ENCODE measurements around the gene KRT9. TPM values are rescaled to one million over a fixed set of nuclear protein-coding genes. Genes with fewer than 3 reads are reported as not detected.

The KRT9 gene
- polyA plus RNA-seq, 12 donors, result 0.17 to 0.44 TPM; not detected in 10

Other genes with a start within 250 kb of the KRT9 start
- not detected for gene KRT33A, start 221.2 kb downstream of the KRT9 start, polyA plus RNA-seq (ENCODE audit: insufficient read length in 12 of 12)
- under 1 TPM in 3 of 12 donors, not detected in 9; 0.13 to 0.15 (median 0.14) TPM for gene KRT33B, start 202.2 kb downstream of the KRT9 start, polyA plus RNA-seq (ENCODE audit: insufficient read length in 12 of 12)
- under 1 TPM in 1 of 12 donors, not detected in 11; 0.33 TPM for gene KRT34, start 189.8 kb downstream of the KRT9 start, polyA plus RNA-seq (ENCODE audit: insufficient read length in 12 of 12)
- 1 to 10 TPM in 10 of 12 donors, not detected in 2; 3.5 to 6.3 (median 4.4) TPM for gene KRT31, start 174.5 kb downstream of the KRT9 start, polyA plus RNA-seq (ENCODE audit: insufficient read length in 12 of 12)
- under 1 TPM in 1 of 12 donors, not detected in 11; 0.29 TPM for gene KRT37, start 147.5 kb downstream of the KRT9 start, polyA plus RNA-seq (ENCODE audit: insufficient read length in 12 of 12)
- gene KRT38, start 131.1 kb downstream of the KRT9 start, polyA plus RNA-seq (ENCODE audit: insufficient read length in 12 of 12), result not detected
- gene KRT32, start 104.7 kb downstream of the KRT9 start, polyA plus RNA-seq (ENCODE audit: insufficient read length in 12 of 12), result under 1 TPM in 1 of 12 donors, not detected in 11; 0.55 TPM
- gene KRT35, start 90.9 kb downstream of the KRT9 start, polyA plus RNA-seq (ENCODE audit: insufficient read length in 12 of 12), result under 1 TPM in 1 of 12 donors, not detected in 11; 0.11 TPM
- gene KRT36, start 82.1 kb downstream of the KRT9 start, polyA plus RNA-seq (ENCODE audit: insufficient read length in 12 of 12), result under 1 TPM in 1 of 12 donors, not detected in 11; 0.23 TPM
- 100 to 1,000 TPM in 3 of 12 donors, 1 to 10 TPM in 2, under 1 TPM in 1, not detected in 6; 0.63 to 746 (median 70.1) TPM for gene KRT13, start 66.4 kb downstream of the KRT9 start, polyA plus RNA-seq (ENCODE audit: insufficient read length in 12 of 12)
- gene KRT15, start 53.2 kb downstream of the KRT9 start, polyA plus RNA-seq (ENCODE audit: insufficient read length in 12 of 12), result 100 to 1,000 TPM in 1 of 12 donors, 10 to 100 TPM in 2, 1 to 10 TPM in 2, under 1 TPM in 2, not detected in 5; 0.13 to 365 (median 3.4) TPM
- gene KRT19, start 43.8 kb downstream of the KRT9 start, polyA plus RNA-seq (ENCODE audit: insufficient read length in 12 of 12), result 100 to 1,000 TPM in 1 of 12 donors, 10 to 100 TPM in 3, 1 to 10 TPM in 3, under 1 TPM in 4, not detected in 1; 0.34 to 178 (median 1.4) TPM
- gene KRT14, start 14.8 kb upstream of the KRT9 start, polyA plus RNA-seq (ENCODE audit: insufficient read length in 12 of 12), result 100 to 1,000 TPM in 1 of 12 donors, 10 to 100 TPM in 2, 1 to 10 TPM in 2, under 1 TPM in 3, not detected in 4; 0.18 to 229 (median 2.1) TPM
- 1 to 10 TPM in 2 of 12 donors, under 1 TPM in 1, not detected in 9; 0.90 to 3.9 (median 1.5) TPM for gene KRT16, start 40.7 kb upstream of the KRT9 start, polyA plus RNA-seq (ENCODE audit: insufficient read length in 12 of 12)
- 1,000 to 10,000 TPM in 1 of 12 donors, 100 to 1,000 TPM in 2, 1 to 10 TPM in 2, under 1 TPM in 5, not detected in 2; 0.33 to 1,262 (median 2.2) TPM for gene KRT17, start 52.5 kb upstream of the KRT9 start, polyA plus RNA-seq (ENCODE audit: insufficient read length in 12 of 12)
- 100 to 1,000 TPM in 11 of 12 donors, not detected in 1; 538 to 938 (median 792) TPM for gene EIF1, start 116.8 kb upstream of the KRT9 start, polyA plus RNA-seq (ENCODE audit: insufficient read length in 12 of 12)
- gene GAST, start 140.3 kb upstream of the KRT9 start, polyA plus RNA-seq (ENCODE audit: insufficient read length in 12 of 12), result not detected
- under 1 TPM in 9 of 12 donors, not detected in 3; 0.03 to 0.23 (median 0.07) TPM for gene HAP1, start 162.6 kb upstream of the KRT9 start, polyA plus RNA-seq (ENCODE audit: insufficient read length in 12 of 12)
- gene JUP, start 214.7 kb upstream of the KRT9 start, polyA plus RNA-seq (ENCODE audit: insufficient read length in 12 of 12), result 100 to 1,000 TPM in 1 of 12 donors, 10 to 100 TPM in 10, not detected in 1; 22.8 to 204 (median 36.5) TPM
- gene P3H4, start 239.9 kb upstream of the KRT9 start, polyA plus RNA-seq (ENCODE audit: insufficient read length in 12 of 12), result 10 to 100 TPM in 11 of 12 donors, not detected in 1; 31.4 to 49.8 (median 35.8) TPM
- gene FKBP10, start 240.9 kb upstream of the KRT9 start, polyA plus RNA-seq (ENCODE audit: insufficient read length in 12 of 12), result 100 to 1,000 TPM in 9 of 12 donors, 10 to 100 TPM in 2, not detected in 1; 88.2 to 164 (median 124) TPM

Data from muscle of arm (tissue), 12 donors.